Measurements from ENCODE around the gene SH3D19.
"Not testable (repeated sequence)": the region's sequence is repeated elsewhere in the genome, so short reads cannot be mapped to it uniquely, and the experiment has no call there.

SH3D19 gene

DNA sequence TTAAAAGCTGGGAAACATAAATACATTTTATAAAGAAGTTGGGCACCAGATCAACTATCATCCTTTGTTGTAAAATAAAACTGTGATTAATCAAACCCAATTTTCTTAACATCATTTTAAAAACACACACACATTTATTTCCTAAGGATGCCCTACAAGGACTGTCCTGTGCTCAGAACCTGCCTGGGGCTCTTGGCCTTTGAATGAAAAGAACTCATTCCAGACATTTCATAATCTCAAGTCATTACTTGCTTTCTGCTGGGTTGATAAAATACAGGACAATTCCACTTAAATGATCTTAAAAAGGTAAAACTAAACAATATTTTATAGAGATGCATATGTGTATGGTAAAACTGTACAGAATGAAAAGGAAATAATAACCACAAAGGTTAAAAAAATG lies 2.8 kb downstream of the SH3D19 start:
- no peak for DNase-seq
- intact Hi-C loops (cut with DNase I) = loop anchor here (5.0 kb wide), 1 partner anchor 45 kb away; the partner anchor contains the start of gene PRSS48

GRCh38 chr4:151322161-151322560 lies 3.2 kb downstream of the SH3D19 start:
- intact Hi-C loops (cut with DNase I) = loop anchor here (5.0 kb wide), 1 partner anchor 45 kb away; the partner anchor contains the start of gene PRSS48
- DNase-seq = not testable (repeated sequence)

DNA sequence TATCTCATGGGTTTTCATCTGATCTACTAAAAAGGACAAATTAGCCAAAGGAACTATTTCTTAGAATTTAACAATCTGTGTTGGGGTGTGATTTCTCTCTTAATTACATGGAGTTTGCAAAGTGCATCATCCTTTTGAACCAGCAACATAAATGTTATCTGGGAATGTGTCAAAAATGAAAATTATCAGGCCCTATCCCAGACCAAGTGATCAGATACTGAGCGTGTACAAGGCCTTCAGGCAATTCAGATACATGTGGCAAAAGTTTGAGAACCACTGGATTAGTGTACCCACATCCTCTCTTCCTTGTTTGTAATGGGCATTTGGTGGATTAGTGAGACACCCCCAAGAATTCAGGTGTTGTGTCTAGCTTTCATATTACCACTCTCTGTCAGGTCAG lies 3.8 kb downstream of the SH3D19 start:
- DNase-seq = no peak

DNA sequence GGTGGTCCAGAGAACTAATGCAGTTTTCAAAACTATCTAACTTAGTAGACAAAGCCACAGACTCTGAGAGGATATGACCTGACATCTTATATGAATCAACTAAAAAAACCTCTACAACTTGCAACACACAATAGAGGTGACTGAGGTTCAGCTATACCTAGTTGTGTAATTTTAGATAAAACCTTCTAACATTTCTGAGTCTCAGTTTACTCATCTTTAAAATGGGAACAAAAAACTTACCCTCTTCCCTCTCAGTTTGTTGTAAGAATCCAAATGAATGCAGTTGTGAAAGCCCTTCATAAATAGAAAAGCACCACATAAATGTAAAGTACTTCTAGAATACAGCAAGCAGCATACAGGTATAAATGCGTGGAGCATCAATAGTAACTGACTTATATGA lies 5.9 kb downstream of the SH3D19 start:
- intact Hi-C loops (cut with DNase I) = no loop called here
- DNase-seq = no peak

More for the DNA sequence above, 3.8 kb downstream of the SH3D19 start:
- intact Hi-C loops (cut with DNase I) = loop anchor here (5.0 kb wide), 1 partner anchor 44 kb away; the partner anchor contains the start of gene PRSS48

DNA sequence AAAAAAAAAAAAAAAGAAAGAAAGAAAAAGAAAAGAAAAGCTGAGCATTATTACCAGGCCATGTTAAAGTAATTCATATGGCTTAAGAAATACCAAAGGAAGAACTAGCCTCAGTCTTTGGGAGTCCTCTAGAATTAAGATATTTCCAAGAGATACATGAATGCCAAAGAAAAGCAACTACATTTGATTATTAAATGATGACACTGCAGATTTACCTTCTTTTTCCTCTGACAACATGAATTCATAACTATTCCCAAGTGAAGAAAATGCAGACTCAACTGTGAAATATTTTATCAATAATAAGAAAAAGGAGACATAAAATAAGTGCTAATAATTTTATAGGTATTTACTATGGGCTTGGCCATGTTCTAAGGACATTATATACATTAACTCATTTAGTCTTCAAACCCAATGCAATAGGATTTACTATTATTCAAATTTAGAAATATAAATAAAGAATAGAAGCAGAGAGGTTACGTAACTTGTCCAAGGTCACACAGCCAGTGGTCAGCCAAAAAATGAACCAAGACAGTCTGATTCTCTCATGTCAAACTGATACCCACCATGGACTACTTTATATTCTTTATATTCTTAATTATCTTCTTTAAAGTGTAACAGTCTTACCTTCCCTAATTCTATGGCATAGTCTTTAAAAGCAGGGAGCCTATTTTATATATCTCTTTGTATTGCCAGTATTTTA lies 6.9 kb downstream of the SH3D19 start:
- intact Hi-C loops (cut with DNase I) = no loop called here
- no peak for DNase-seq

DNA sequence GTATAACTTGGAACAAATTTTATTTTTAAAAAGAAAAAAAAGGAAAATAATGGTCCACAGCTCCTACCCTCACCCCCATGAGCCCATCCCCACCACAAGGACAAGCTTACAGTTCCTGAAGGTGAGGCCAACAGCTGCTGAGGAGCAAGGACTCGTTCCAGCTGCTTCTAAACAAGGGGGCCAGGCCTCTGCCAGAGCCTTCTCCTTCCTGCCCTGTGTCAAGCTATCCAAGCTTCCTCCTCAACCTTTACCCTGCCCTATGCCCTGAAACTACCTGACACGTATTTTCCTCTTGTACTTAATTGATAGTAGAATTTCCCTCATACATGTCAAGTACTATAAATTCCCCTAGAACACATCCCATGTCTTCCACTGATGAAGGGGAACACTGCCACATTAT lies 8.8 kb downstream of the SH3D19 start:
- no peak for DNase-seq
- intact Hi-C loops (cut with DNase I) = no loop called here

DNA sequence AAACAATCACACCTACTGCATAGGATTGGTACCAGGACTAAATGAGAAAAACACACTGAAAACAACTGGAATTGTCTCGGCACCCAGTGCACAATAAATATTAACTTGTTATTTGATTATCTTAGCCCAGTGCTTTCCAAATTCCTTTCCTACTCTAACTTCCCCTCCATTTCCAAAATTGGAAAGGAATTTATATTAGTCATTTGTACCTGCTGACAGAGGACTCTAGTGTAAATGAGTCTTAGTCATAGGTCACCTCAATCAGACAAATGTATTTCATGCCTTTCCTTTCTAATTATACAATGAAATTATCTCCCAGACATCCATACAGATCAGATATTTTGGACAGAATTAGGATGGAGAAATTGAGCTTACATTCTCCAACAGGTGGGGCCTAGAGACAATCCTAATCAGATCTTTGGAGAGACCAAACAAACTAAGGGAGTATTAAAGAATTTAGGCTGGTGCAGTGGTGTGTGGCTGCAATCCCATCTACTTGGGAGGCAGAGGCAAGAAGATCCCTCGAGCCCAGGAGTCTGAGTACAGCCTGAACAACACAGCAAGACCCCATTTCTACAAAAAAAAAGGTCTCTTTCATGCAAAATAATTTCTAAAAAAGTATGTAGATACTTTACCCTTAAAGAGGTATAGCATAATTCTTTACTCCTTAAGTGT lies 10.1 kb downstream of the SH3D19 start:
- intact Hi-C loops (cut with DNase I) = no loop called here

GRCh38 chr4:151314479-151314878 lies 10.9 kb downstream of the SH3D19 start:
- intact Hi-C loops (cut with DNase I) = no loop called here
- no peak for DNase-seq

More for the DNA sequence above, 10.1 kb downstream of the SH3D19 start:
- no peak for DNase-seq

- DNase-seq = no peak
- intact Hi-C loops (cut with DNase I) = no loop called here
Observed at GRCh38 chr4:151314010-151314355, 11.4 kb downstream of the SH3D19 start.

DNA sequence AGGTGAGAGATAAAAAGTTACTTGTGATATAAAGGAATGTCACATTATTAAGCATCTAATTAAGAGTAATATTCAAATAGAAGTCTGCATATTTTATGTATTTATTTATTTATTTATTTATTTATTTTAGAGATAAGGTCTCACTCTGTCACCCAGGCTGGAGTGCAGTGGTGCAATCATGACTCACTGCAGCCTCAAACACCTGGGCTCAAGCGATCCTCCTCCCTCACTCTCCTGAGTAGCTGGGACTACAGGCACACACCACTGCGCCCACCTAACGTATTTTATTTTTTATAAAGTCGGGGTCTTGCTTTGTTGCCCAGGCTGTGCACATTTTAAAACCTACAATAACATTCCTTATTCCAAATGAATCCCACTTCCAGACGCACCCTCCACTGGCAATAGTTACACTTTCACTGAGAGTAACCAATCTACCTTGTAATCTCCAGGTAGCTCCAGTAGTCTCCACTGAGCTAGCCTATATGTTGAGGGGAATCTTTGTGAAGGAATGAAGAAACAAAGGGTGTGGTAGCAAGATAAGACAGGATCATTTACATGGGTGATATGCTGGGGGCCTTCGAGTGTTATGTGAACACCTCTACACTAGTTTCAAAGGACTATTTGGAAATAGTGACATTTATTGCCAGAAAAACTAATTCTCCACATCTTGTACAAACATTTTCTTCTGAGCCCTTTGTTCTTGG lies 11.9 kb downstream of the SH3D19 start:
- no peak for DNase-seq
- intact Hi-C loops (cut with DNase I) = no loop called here

- no peak for DNase-seq
- intact Hi-C loops (cut with DNase I) = no loop called here
Observed at GRCh38 chr4:151310124-151310728, 15.2 kb downstream of the SH3D19 start.

DNA sequence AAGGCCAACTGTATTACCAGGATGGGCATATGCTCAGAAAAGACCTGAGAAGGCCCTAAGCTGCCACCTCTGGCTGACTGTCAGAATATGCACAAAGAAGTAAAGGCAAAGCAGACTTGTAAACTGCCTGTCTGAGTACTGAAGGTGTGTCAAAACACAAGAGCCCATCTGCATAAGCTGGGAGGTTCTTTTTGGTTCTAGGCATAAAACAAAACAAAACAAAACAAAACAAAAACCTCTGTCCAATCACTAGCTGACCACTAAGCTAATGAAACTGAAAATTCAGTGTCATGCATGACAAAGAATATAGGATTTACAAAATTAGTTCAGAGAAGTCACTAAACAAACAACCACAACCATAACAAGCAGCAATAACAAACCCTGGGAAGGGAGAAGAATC lies 20.6 kb downstream of the SH3D19 start:
- no peak for DNase-seq
- intact Hi-C loops (cut with DNase I) = no loop called here

DNA sequence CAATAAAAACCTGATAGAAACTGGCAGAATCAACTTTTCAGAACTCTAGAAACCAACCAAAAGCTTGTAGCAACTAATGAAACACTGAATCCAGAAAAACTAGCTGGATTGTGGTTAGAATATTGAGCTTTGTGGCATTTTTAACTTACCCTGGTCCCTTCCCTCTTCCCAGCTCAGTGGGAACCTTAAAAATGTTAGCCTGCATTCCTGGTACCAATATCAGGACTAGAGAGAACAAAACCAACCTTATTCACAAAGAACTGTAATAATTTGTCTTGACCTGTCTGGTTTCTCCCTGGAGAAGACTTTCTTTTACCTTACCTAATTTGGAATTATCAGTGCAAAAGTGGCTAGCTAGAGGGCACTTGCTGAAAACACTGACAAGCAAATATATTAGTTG lies 21.2 kb downstream of the SH3D19 start:
- intact Hi-C loops (cut with DNase I) = no loop called here

DNA sequence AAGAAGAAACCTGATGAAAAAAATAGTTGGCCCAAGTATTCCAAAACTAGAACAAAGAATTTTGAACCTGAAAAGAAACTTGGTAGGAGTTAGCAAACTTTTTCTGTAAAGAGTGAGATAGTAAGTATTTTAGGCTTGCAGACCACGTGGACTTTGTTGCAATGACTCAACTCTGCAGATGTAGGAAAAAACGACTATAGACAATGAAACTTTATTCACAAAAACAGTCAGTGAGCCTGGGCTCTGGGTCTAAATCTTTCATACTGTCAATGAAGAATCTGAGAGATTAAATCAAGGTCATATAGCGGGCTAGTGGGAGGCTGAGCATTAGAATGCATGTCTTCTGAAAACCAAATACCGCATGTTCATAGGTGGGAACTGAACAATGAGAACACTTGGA lies 23.0 kb downstream of the SH3D19 start:
- DNase-seq = no peak
- intact Hi-C loops (cut with DNase I) = no loop called here

More for the DNA sequence above, 21.2 kb downstream of the SH3D19 start:
- DNase-seq = no peak

GRCh38 chr4:151297170-151297569 lies 28.2 kb downstream of the SH3D19 start:
- no peak for DNase-seq

GRCh38 chr4:151296227-151296626 lies 29.2 kb downstream of the SH3D19 start:
- DNase-seq = no peak
- intact Hi-C loops (cut with DNase I) = no loop called here

More at GRCh38 chr4:151297170-151297569, 28.2 kb downstream of the SH3D19 start:
- intact Hi-C loops (cut with DNase I) = no loop called here

DNA sequence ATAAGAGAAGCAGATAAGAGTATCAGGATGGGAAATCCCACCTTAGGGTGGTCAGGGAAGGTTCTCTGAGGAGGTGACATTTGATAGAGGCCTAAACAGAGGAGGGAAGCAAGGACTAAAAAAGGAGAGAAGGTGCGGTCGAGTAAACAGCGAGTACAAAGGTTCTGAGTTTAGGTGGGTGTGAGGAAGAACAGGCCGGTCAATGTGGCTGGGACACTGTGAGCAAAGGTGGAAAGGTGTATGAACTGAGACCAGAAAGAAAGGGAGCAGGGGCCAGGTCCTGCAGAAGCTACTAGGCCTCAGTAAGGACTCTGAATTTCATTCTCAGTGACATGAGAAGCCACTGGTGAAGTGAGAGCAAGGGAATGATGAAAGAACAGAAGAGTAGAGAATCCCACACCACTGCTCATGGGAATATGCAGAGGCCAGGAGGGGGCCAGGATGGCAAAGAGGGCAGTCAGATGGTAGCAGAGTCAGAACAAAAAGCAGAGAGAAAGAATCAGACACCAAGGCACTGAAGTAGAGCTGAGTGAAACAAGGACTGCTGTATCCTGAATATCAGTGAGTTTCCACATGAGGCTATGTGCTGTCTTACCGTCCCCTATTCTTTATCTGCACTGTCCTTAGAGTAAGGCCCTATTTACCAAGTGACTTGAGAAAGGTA lies 30.4 kb downstream of the SH3D19 start:
- intact Hi-C loops (cut with DNase I) = no loop called here
- DNase-seq = no peak

DNA sequence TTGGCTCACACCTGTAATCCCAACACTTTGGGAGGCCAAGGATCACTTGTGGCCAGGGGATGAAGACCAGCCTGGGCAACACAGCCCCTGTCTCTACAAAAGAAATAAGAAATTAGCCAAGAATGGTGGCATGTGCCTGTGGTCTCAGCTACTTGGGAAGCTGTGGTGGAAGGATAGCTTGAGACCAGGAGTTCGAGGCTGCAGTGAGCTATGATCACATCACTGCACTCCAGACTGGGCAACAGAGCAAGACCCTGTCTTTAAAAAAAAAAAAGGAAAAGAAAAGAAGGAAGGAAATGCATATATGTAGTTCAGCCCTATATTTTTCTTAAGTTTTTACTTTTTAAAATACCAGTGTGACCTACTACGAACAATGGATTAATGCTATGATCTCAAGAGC lies 33.4 kb downstream of the SH3D19 start:
- intact Hi-C loops (cut with DNase I) = no loop called here
- DNase-seq = no peak

DNA sequence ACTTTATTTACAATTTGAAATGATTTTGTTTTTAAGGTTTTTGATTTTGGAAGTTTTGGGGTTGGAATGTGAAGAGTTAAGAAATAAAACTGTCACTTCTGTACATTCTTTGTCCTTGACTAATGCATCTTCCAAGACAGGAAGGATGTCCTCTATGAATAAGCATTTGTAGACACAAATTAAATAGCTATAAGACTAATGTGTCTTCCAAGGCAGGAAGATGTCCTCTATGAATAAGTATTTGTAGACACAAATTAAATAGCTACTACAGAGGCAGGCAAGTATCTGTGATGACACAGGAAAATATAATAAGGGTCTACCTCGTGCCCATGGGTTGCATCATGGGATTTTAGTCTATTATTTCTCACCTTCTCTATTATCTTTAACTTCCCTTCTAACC lies 33.9 kb downstream of the SH3D19 start:
- intact Hi-C loops (cut with DNase I) = no loop called here
- DNase-seq = no peak

GRCh38 chr4:151287409-151287808 lies 38.0 kb downstream of the SH3D19 start:
- DNase-seq = no peak
- intact Hi-C loops (cut with DNase I) = no loop called here

All from posterior cingulate gyrus (tissue), 11 donors.